ENCODE measurements around the gene KCNF1. TPM values are rescaled to one million over a fixed set of nuclear protein-coding genes. Genes with fewer than 3 reads are reported as not detected.

The KCNF1 gene
- total RNA-seq, 1 donor from 2014 or later = not detected

- peaks cover 16% of the 10 kb centered on the region for H3K4me1 ChIP-seq
- H4K20me1 ChIP-seq (ENCODE audit: low read depth) = no peaks in the 10 kb centered on the region
- H3F3A ChIP-seq (ENCODE audit: low read depth) = peaks cover 2% of the 10 kb centered on the region
- Mint-ChIP-seq H3K4me3 (no peak overlapping the region), H3K27me3 (ENCODE audit: insufficient read depth, low read depth) (peaks cover 3% of the 10 kb centered on the region), H3K4me1 (peaks cover 34% of the 10 kb centered on the region), H3K27ac (peak overlapping the region; percentile 50), H3K36me3 (no peaks in the 10 kb centered on the region), H3K9me3 (peaks cover 4% of the 10 kb centered on the region)
- no peaks in the 10 kb centered on the region for H3K9me3 ChIP-seq (ENCODE audit: low read depth)
- no peak for DNase-seq (ENCODE audit: low spot score)
- no peak overlapping the region for H3K4me3 ChIP-seq
- no peak overlapping the region for H3K4me2 ChIP-seq
- no peak overlapping the region for H2AFZ ChIP-seq (replicated peaks)
- H3K79me2 ChIP-seq (ENCODE audit: low read depth) = no peaks in the 10 kb centered on the region
- no peak overlapping the region for H3K9ac ChIP-seq
- no peaks in the 10 kb centered on the region for H3K27me3 ChIP-seq
- TF ChIP-seq EZH2phosphoT487 (IDR thresholded peaks at IDR 0.05) = no peak
- no peak for TF ChIP-seq EZH2 (IDR thresholded peaks at IDR 0.05)
- TF ChIP-seq, protein P1, sequence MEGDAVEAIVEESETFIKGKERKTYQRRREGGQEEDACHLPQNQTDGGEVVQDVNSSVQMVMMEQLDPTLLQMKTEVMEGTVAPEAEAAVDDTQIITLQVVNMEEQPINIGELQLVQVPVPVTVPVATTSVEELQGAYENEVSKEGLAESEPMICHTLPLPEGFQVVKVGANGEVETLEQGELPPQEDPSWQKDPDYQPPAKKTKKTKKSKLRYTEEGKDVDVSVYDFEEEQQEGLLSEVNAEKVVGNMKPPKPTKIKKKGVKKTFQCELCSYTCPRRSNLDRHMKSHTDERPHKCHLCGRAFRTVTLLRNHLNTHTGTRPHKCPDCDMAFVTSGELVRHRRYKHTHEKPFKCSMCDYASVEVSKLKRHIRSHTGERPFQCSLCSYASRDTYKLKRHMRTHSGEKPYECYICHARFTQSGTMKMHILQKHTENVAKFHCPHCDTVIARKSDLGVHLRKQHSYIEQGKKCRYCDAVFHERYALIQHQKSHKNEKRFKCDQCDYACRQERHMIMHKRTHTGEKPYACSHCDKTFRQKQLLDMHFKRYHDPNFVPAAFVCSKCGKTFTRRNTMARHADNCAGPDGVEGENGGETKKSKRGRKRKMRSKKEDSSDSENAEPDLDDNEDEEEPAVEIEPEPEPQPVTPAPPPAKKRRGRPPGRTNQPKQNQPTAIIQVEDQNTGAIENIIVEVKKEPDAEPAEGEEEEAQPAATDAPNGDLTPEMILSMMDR (IDR thresholded peaks at IDR 0.05) = peak; percentile 10
- no peaks in the 10 kb centered on the region for H3K36me3 ChIP-seq
- H3K27ac ChIP-seq = no peak overlapping the region
Measured at GRCh38 chr2:10879624-10880585, 31.8 kb upstream of the KCNF1 start.

DNA sequence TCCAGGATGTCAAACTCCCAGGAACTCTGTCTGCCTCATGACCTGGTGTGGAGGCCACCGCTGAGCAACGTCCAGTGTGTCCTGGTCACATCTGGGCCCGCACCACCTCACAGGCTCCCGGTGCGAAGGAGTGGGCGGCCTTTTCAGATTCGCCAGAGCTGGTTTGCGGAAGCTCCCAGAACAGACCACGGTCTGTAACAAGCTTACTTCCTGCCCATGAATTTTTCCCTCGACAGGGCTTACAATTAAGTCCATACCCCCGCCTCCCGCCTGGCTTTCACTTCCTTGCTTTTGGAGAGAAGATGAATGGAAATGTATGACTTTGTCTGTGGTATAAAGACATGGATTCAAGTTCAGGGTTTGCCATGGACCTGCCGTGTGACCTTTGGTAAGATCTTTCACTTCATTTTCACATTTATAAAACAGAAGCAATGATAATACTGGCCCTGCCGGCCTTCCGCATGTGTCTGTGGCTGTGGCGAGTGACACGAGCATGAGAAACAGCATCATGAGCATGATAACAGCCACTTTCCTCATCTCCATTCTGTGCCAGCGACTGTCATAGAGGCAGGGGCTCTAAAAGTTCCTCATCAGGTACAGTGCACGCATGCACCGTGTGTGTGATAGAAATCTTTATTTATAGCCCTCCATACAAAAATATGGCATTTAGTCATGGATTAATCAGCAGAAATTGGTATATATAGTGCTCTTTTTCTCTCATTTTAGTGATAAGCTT is 31.0 kb upstream of the KCNF1 start:
- no peaks in the 10 kb centered on the region for H3K36me3 Mint-ChIP-seq
- Histone ChIP-seq H3K9ac (no peak overlapping the region), H3K4me1 (peaks cover 24% of the 10 kb centered on the region), H3F3A (ENCODE audit: low read depth) (peaks cover 4% of the 10 kb centered on the region), H3K79me2 (ENCODE audit: low read depth) (no peaks in the 10 kb centered on the region), H3K27me3 (no peaks in the 10 kb centered on the region), H3K9me3 (ENCODE audit: low read depth) (no peaks in the 10 kb centered on the region), H3K4me2 (no peak overlapping the region), H3K27ac (no peak overlapping the region), H3K4me3 (no peak overlapping the region), H4K20me1 (ENCODE audit: low read depth) (no peaks in the 10 kb centered on the region), H2AFZ (replicated peaks) (no peak overlapping the region), H3K36me3 (no peaks in the 10 kb centered on the region)
- TF ChIP-seq EZH2phosphoT487 (IDR thresholded peaks at IDR 0.05) = no peak
- TF ChIP-seq, protein P1 (IDR thresholded peaks at IDR 0.05) = no peak
- TF ChIP-seq EZH2 (IDR thresholded peaks at IDR 0.05) = no peak
- peaks cover 4% of the 10 kb centered on the region for H3K9me3 Mint-ChIP-seq
- H3K4me3 Mint-ChIP-seq = no peak overlapping the region
- H3K4me1 Mint-ChIP-seq = peaks cover 43% of the 10 kb centered on the region
- DNase-seq (ENCODE audit: low spot score) = no peak
- peak overlapping the region; percentile 75 for H3K27ac Mint-ChIP-seq
- peaks cover 6% of the 10 kb centered on the region for H3K27me3 Mint-ChIP-seq (ENCODE audit: insufficient read depth, low read depth)

GRCh38 chr2:10882568-10882967 is 29.2 kb upstream of the KCNF1 start:
- no peak overlapping the region for H3K9ac ChIP-seq
- no peaks in the 10 kb centered on the region for H3K27me3 ChIP-seq
- H3K79me2 ChIP-seq (ENCODE audit: low read depth) = no peaks in the 10 kb centered on the region
- H3K4me1 Mint-ChIP-seq = peaks cover 55% of the 10 kb centered on the region
- H3K9me3 ChIP-seq (ENCODE audit: low read depth) = no peaks in the 10 kb centered on the region
- no peaks in the 10 kb centered on the region for H4K20me1 ChIP-seq (ENCODE audit: low read depth)
- H2AFZ ChIP-seq (replicated peaks) = no peak overlapping the region
- H3K4me1 ChIP-seq = peaks cover 24% of the 10 kb centered on the region
- no peak overlapping the region for H3K27ac ChIP-seq
- DNase-seq (ENCODE audit: low spot score) = no peak
- H3K4me3 Mint-ChIP-seq = no peak overlapping the region
- peaks cover 4% of the 10 kb centered on the region for H3K9me3 Mint-ChIP-seq
- no peaks in the 10 kb centered on the region for H3K36me3 Mint-ChIP-seq
- TF ChIP-seq, protein P1 (IDR thresholded peaks at IDR 0.05) = no peak
- TF ChIP-seq EZH2phosphoT487 (IDR thresholded peaks at IDR 0.05) = no peak
- TF ChIP-seq EZH2 (IDR thresholded peaks at IDR 0.05) = no peak
- no peaks in the 10 kb centered on the region for H3K36me3 ChIP-seq
- H3K4me2 ChIP-seq = no peak overlapping the region
- no peak overlapping the region for H3K4me3 ChIP-seq
- H3F3A ChIP-seq (ENCODE audit: low read depth) = peaks cover 4% of the 10 kb centered on the region
- no peak overlapping the region for H3K27ac Mint-ChIP-seq
- H3K27me3 Mint-ChIP-seq (ENCODE audit: insufficient read depth, low read depth) = peaks cover 12% of the 10 kb centered on the region
